Measurements from ENCODE around the gene PSPH. TPM values are rescaled to one million over a fixed set of nuclear protein-coding genes. Genes with fewer than 3 reads are reported as not detected.
"Not testable (repeated sequence)": the region's sequence is repeated elsewhere in the genome, so short reads cannot be mapped to it uniquely, and the experiment has no call there.

The PSPH gene
- total and polyA plus RNA-seq, 4 donors: 5.5 to 35.9 (median 9.0) TPM

DNA sequence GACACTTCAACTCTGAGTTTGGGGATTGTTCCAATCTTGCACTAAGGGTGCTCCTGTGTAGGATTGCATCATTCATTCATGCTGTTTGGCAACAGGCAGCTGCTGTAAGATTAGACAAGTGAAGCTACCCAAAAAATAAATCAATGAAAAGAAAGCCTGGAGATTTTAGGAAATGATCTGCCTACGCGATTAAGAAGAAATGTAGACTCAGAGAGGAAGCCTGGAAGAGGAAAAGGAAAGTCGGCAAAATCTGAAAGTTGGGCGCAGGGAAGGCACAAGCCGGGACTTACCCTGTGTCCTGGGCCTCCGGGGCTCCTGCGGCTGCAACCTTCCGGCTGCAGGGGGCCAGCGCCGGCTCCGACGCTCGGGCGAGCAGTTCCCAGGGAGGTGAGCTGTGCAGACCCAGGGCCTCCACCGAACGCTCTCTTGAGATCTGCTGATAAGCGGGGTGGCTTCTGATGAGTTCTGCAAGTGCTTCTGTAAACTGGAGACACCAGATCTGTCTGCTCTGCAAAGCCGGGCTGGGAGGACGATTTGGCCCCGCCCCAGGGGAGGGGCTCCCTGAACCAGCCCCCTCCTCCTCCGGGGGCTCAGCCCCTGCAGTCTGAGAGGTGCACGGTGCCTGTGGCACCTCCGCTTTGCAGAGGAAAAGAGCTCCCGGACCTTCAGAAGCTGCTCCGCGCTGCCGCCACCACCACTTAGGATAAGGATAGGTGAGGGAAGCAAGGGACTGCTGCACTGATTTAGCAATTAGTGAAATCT is 17.4 kb downstream of the PSPH start:
- peak; percentile 74 for DNase-seq (ENCODE audit: low spot score)
- Histone ChIP-seq H3K9me3 (ENCODE audit: control insufficient read depth in 4 of 4, low read length in 3 of 4) (no peaks in the 10 kb centered on the region), H3K4me1 (ENCODE audit: control insufficient read depth in 4 of 4, insufficient read depth in 4 of 4, low read length in 3 of 4) (peaks cover 3 to 15% (median 14%) of the 10 kb centered on the region in 4 donors), H3K27me3 (ENCODE audit: control insufficient read depth in 4 of 4, insufficient read depth in 4 of 4, low read length in 3 of 4) (no peaks in the 10 kb centered on the region), H3K36me3 (ENCODE audit: control insufficient read depth in 4 of 4, insufficient read depth in 3 of 4, low read depth in 1 of 4, low read length in 3 of 4) (peaks cover 0 to 3% (median 0%) of the 10 kb centered on the region in 4 donors), H3K9ac (ENCODE audit: low read depth in 1 of 2, low read length in 2 of 2) (peak overlapping the region; percentile 3 to 71), H3K4me3 (ENCODE audit: low read depth in 1 of 3, low read length in 3 of 3) (peak overlapping the region; percentile 68 to 83 (median 83)), H3K27ac (ENCODE audit: low read depth in 1 of 2, low read length in 2 of 2) (peak overlapping the region in 1 of 2 donors; percentile 14)
- TF ChIP-seq TAF1 (conservative IDR thresholded peaks at IDR 0.05) (no peak), YY1 (IDR thresholded peaks at IDR 0.05) (no peak), JUND (IDR thresholded peaks at IDR 0.05) (no peak), RXRA (IDR thresholded peaks at IDR 0.05) (no peak), SP1 (IDR thresholded peaks at IDR 0.05) (no peak), FOXA2 (IDR thresholded peaks at IDR 0.05) (no peak), NR2F2 (IDR thresholded peaks at IDR 0.05) (no peak), HNF4A (conservative IDR thresholded peaks at IDR 0.05) (peak; percentile 5 to 10), GABPA (IDR thresholded peaks at IDR 0.05 in 1 of 2, conservative IDR thresholded peaks at IDR 0.05 in 1 of 2) (no peak), FOXA1 (IDR thresholded peaks at IDR 0.05) (no peak), RAD21 (IDR thresholded peaks at IDR 0.05) (peak in 1 of 2 donors; percentile 4), EGR1 (IDR thresholded peaks at IDR 0.05; ENCODE audit: low read depth in 2 of 2) (no peak)
- TF ChIP-seq, protein P1, sequence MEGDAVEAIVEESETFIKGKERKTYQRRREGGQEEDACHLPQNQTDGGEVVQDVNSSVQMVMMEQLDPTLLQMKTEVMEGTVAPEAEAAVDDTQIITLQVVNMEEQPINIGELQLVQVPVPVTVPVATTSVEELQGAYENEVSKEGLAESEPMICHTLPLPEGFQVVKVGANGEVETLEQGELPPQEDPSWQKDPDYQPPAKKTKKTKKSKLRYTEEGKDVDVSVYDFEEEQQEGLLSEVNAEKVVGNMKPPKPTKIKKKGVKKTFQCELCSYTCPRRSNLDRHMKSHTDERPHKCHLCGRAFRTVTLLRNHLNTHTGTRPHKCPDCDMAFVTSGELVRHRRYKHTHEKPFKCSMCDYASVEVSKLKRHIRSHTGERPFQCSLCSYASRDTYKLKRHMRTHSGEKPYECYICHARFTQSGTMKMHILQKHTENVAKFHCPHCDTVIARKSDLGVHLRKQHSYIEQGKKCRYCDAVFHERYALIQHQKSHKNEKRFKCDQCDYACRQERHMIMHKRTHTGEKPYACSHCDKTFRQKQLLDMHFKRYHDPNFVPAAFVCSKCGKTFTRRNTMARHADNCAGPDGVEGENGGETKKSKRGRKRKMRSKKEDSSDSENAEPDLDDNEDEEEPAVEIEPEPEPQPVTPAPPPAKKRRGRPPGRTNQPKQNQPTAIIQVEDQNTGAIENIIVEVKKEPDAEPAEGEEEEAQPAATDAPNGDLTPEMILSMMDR (IDR thresholded peaks at IDR 0.05; ENCODE audit: low read depth, low read length, missing input control): peak; percentile 6
- TF ChIP-seq, protein P2, sequence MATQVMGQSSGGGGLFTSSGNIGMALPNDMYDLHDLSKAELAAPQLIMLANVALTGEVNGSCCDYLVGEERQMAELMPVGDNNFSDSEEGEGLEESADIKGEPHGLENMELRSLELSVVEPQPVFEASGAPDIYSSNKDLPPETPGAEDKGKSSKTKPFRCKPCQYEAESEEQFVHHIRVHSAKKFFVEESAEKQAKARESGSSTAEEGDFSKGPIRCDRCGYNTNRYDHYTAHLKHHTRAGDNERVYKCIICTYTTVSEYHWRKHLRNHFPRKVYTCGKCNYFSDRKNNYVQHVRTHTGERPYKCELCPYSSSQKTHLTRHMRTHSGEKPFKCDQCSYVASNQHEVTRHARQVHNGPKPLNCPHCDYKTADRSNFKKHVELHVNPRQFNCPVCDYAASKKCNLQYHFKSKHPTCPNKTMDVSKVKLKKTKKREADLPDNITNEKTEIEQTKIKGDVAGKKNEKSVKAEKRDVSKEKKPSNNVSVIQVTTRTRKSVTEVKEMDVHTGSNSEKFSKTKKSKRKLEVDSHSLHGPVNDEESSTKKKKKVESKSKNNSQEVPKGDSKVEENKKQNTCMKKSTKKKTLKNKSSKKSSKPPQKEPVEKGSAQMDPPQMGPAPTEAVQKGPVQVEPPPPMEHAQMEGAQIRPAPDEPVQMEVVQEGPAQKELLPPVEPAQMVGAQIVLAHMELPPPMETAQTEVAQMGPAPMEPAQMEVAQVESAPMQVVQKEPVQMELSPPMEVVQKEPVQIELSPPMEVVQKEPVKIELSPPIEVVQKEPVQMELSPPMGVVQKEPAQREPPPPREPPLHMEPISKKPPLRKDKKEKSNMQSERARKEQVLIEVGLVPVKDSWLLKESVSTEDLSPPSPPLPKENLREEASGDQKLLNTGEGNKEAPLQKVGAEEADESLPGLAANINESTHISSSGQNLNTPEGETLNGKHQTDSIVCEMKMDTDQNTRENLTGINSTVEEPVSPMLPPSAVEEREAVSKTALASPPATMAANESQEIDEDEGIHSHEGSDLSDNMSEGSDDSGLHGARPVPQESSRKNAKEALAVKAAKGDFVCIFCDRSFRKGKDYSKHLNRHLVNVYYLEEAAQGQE (IDR thresholded peaks at IDR 0.05): no peak
- TF ChIP-seq, protein P3, sequence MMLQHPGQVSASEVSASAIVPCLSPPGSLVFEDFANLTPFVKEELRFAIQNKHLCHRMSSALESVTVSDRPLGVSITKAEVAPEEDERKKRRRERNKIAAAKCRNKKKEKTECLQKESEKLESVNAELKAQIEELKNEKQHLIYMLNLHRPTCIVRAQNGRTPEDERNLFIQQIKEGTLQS (IDR thresholded peaks at IDR 0.05): peak; percentile 82
- WGBS: under 1% methylated on average over 27 of the region's 27 CpGs

DNA sequence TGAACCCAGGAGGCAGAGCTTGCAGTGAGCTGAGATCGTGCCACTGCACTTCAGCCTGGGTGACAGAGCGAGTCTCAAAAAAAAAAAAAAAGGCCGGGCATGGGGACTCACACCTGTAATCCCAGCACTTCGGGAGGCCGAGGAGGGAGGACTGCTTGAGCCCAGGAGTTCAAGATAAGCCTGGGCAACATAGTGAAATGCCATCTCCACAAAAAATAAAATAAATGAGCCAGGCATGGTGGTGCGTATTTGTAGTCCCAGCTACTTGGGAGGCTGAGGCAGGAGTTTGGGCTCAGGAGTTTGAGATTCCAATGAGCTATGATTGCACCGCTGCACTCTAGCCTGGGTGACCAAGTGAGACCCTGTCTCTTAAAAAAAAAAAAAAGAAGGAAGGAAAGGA is 18.7 kb downstream of the PSPH start:
- not testable (repeated sequence) for H3K9me3 ChIP-seq (ENCODE audit: control insufficient read depth in 4 of 4, low read length in 3 of 4); H3K27ac ChIP-seq (ENCODE audit: low read depth in 1 of 2, low read length in 2 of 2); H3K4me3 ChIP-seq (ENCODE audit: low read depth in 1 of 3, low read length in 3 of 3); DNase-seq (ENCODE audit: low spot score); H3K27me3 ChIP-seq (ENCODE audit: control insufficient read depth in 4 of 4, insufficient read depth in 4 of 4, low read length in 3 of 4); H3K36me3 ChIP-seq (ENCODE audit: control insufficient read depth in 4 of 4, insufficient read depth in 3 of 4, low read depth in 1 of 4, low read length in 3 of 4); H3K9ac ChIP-seq (ENCODE audit: low read depth in 1 of 2, low read length in 2 of 2)
- 97% methylated on average over 7 of the region's 7 CpGs for WGBS
- peaks cover 7 to 18% (median 15%) of the 10 kb centered on the region in 4 donors for H3K4me1 ChIP-seq (ENCODE audit: control insufficient read depth in 4 of 4, insufficient read depth in 4 of 4, low read length in 3 of 4)

DNA sequence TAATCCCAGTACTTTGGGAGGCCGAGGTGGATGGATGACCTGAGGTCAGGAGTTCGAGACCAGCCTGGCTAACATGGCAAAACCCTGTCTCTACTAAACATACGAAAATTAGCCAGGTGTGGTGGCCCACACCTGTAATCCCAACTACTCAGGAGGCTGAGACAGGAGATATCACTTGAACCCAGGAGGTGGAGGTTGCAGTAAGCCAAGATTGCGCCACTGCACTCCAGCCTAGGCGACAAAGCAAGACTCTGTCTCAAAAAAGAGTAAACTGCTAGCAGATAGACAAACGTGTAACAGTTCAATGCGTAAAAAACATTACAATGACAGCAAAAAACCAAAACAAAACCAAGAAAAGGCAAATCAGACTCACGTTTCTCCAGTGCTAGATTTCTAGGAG is 19.7 kb downstream of the PSPH start:
- H3K9me3 ChIP-seq (ENCODE audit: control insufficient read depth in 4 of 4, low read length in 3 of 4); H3K4me3 ChIP-seq (ENCODE audit: low read depth in 1 of 3, low read length in 3 of 3); H3K27me3 ChIP-seq (ENCODE audit: control insufficient read depth in 4 of 4, insufficient read depth in 4 of 4, low read length in 3 of 4); DNase-seq (ENCODE audit: low spot score); H3K27ac ChIP-seq (ENCODE audit: low read depth in 1 of 2, low read length in 2 of 2); H3K9ac ChIP-seq (ENCODE audit: low read depth in 1 of 2, low read length in 2 of 2); H3K36me3 ChIP-seq (ENCODE audit: control insufficient read depth in 4 of 4, insufficient read depth in 3 of 4, low read depth in 1 of 4, low read length in 3 of 4): not testable (repeated sequence)
- H3K4me1 ChIP-seq (ENCODE audit: control insufficient read depth in 4 of 4, insufficient read depth in 4 of 4, low read length in 3 of 4): peaks cover 7 to 18% (median 15%) of the 10 kb centered on the region in 4 donors
- WGBS: 81% methylated on average over 8 of the region's 8 CpGs

All from liver (tissue), 9 donors.